Right ventricle myocardium inferior (tissue), 1 donor: ENCODE data around the gene KIF11. TPM values are rescaled to one million over a fixed set of nuclear protein-coding genes. Genes with fewer than 3 reads are reported as not detected.
A peak's percentile ranks its signal among the peaks of the same experiment; 100 is the strongest.

Experiments
- ATAC-seq: fragments of 200-7000 bp; cut with Tn5 transposase; one replicate; pipeline ENCODE4 v1.9.1; 2020; ENCODE audit warnings: mild to moderate bottlenecking, moderate library complexity
- DNase-seq: peaks from one replicate; pipeline ENCODE4 v3.0.0; 2021; ENCODE audit errors: missing footprints
- intact Hi-C: fragments of 100-400 bp; cut with DNase I; formaldehyde crosslinking; loops from one replicate; pipeline ENCODE4 v1.11.0; 2022
- total RNA-seq: library from RNA; stranded (reverse); fragmentation: NEBNext Ultra II Directional; extraction: Animal tissue kit (Norgen Biotek cat#: 25700); gene quantifications from one replicate; pipeline ENCODE4 v1.2.1, GENCODE V29; 2021
- donor health status: DM: no; HTN: yes; CAD: no; lungs with severe emphysema.

KIF11 gene
- total RNA-seq, 1 donor from 2014 or later: 1.1 TPM

GRCh38 chr10:92656266-92656961 lies 63.5 kb downstream of the KIF11 start:
- DNase-seq: no peak
- intact Hi-C loops: no loop called here
- ATAC-seq: no peak

- DNase-seq (no peak), ATAC-seq (no peak)
- intact Hi-C loops: no loop called here
Observed at GRCh38 chr10:92657024-92657423, 64.1 kb downstream of the KIF11 start.

- intact Hi-C loops: no loop called here
- no peak for ATAC-seq
- no peak for DNase-seq
Observed at GRCh38 chr10:92662848-92663247, 69.9 kb downstream of the KIF11 start.

GRCh38 chr10:92664322-92664721 lies 71.4 kb downstream of the KIF11 start:
- no peak for DNase-seq
- no peak for ATAC-seq
- intact Hi-C loops: no loop called here

GRCh38 chr10:92667078-92667477 lies 74.1 kb downstream of the KIF11 start:
- intact Hi-C loops: no loop called here
- no peak for ATAC-seq
- no peak for DNase-seq

GRCh38 chr10:92677708-92678107 lies 84.8 kb downstream of the KIF11 start:
- intact Hi-C loops: no loop called here
- DNase-seq (no peak), ATAC-seq (no peak)

- no peak for DNase-seq
- intact Hi-C loops: no loop called here
- no peak for ATAC-seq
Observed at GRCh38 chr10:92678206-92678605, 85.3 kb downstream of the KIF11 start.

GRCh38 chr10:92681306-92681834 lies 88.4 kb downstream of the KIF11 start:
- DNase-seq (no peak), ATAC-seq (no peak)
- intact Hi-C loops: no loop called here

- ATAC-seq (no peak), DNase-seq (no peak)
- intact Hi-C loops: no loop called here
Observed at GRCh38 chr10:92688573-92688926, 95.6 kb downstream of the KIF11 start.

GRCh38 chr10:92688927-92689662 lies 96.2 kb downstream of the KIF11 start:
- ATAC-seq: peak; percentile 14
- intact Hi-C loops: no loop called here
- peak; percentile 61 for DNase-seq

GRCh38 chr10:92689663-92690210 lies 96.8 kb downstream of the KIF11 start, which contains the start of gene HHEX:
Gene HHEX (plus strand): TSS chr10:92689955. CDS start chr10:92689987, 32 bp downstream.
- ATAC-seq (peak; percentile 76), DNase-seq (peak; percentile 91)
- intact Hi-C loops: loop anchor here (5.0 kb wide), 2 partner anchors 97 to 128 kb away; partner anchors contain the start of gene KIF11

GRCh38 chr10:92690211-92690914 lies 97.4 kb downstream of the KIF11 start:
- peak; percentile 14 for ATAC-seq
- peak; percentile 88 for DNase-seq
- intact Hi-C loops: loop anchor here (5.0 kb wide), 2 partner anchors 98 to 127 kb away; partner anchors contain the start of gene KIF11

- ATAC-seq: peak; percentile 16
- intact Hi-C loops: loop anchor here (1.0 to 5.0 kb wide), 3 partner anchors 65 to 126 kb away; partner anchors contain the start of gene KIF11
- no peak for DNase-seq
Observed at GRCh38 chr10:92690915-92691590, 98.1 kb downstream of the KIF11 start.

GRCh38 chr10:92691591-92692079 lies 98.7 kb downstream of the KIF11 start:
- peak; percentile 41 for ATAC-seq
- peak; percentile 88 for DNase-seq
- intact Hi-C loops: loop anchor here (1.0 to 5.0 kb wide), 3 partner anchors 65 to 126 kb away; partner anchors contain the start of gene KIF11

- intact Hi-C loops: loop anchor here (5.0 kb wide), 2 partner anchors 100 to 125 kb away; partner anchors contain the start of gene KIF11
- no peak for DNase-seq
- no peak for ATAC-seq
Observed at GRCh38 chr10:92692080-92692671, 99.2 kb downstream of the KIF11 start.

- DNase-seq (no peak), ATAC-seq (no peak)
- intact Hi-C loops: loop anchor here (5.0 kb wide), 2 partner anchors 101 to 124 kb away; partner anchors contain the start of gene KIF11
Observed at GRCh38 chr10:92692697-92693533, 100.0 kb downstream of the KIF11 start.

GRCh38 chr10:92693534-92693893 lies 100.6 kb downstream of the KIF11 start:
- ATAC-seq: no peak
- no peak for DNase-seq
- intact Hi-C loops: loop anchor here (5.0 kb wide), 2 partner anchors 101 to 124 kb away; partner anchors contain the start of gene KIF11
